ENCODE data around the gene PHKB. TPM values are rescaled to one million over a fixed set of nuclear protein-coding genes. Genes with fewer than 3 reads are reported as not detected.

The PHKB gene
- total and polyA plus RNA-seq, 2 of the 8 experiments (the other 6 are each of a cell fraction or from before 2014, with no cell fraction given): 18.6 to 38.3 TPM

DNA sequence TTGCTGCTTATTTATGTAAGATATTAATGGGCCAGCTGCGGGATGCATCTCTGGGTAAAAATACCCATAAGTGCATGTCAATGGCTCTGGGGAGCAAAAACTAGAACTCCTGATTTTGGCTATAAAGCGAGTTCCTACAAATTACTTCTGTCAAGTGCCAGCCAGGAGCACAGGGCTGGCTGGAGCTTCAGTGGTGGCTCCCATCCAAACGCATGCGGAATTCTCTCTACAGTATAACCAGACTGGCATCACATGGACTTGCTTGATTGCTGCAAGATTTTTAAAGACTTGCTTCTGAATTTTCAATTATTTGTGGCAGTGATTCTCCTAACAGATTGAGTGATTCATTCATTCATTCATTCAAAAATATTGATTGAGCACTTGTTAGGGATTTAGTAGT lies 260.9 kb downstream of the PHKB start:
- H2AK5ac ChIP-seq (ENCODE audit: low read depth, low read length): no peak overlapping the region
- H3K27ac ChIP-seq (ENCODE audit: low read depth, low read length): no peak overlapping the region
- no peaks in the 10 kb centered on the region for H3K27me3 ChIP-seq (replicated peaks in 1 of 4; ENCODE audit: control insufficient read depth in 3 of 4, extremely low read depth in 1 of 4, insufficient read depth in 3 of 4, low read length in 3 of 4)
- no peak overlapping the region for H3K4ac ChIP-seq (replicated peaks; ENCODE audit: insufficient read length, low read depth, low read length)
- DNase-seq (ENCODE audit: low read depth in 1 of 2, low spot score in 2 of 2) (no peak), FAIRE-seq (no peak)
- no peak overlapping the region for H3K4me2 ChIP-seq (ENCODE audit: insufficient read depth in 1 of 2, low read depth in 2 of 2, low read length in 2 of 2)
- H4K8ac ChIP-seq (ENCODE audit: extremely low read depth, insufficient read depth, low read length): no peak overlapping the region
- H3K4me3 ChIP-seq (ENCODE audit: extremely low read depth in 1 of 4, insufficient read depth in 2 of 4, low read depth in 3 of 4, low read length in 4 of 4): no peak overlapping the region
- H3K4me1 ChIP-seq (replicated peaks in 1 of 4; ENCODE audit: control insufficient read depth in 3 of 4, insufficient read depth in 4 of 4, low read length in 3 of 4): no peaks in the 10 kb centered on the region
- H2BK5ac ChIP-seq (ENCODE audit: low read depth, low read length): no peak overlapping the region
- no peaks in the 10 kb centered on the region for H3K23me2 ChIP-seq (ENCODE audit: low read depth, low read length)
- no peak overlapping the region for H2BK12ac ChIP-seq (ENCODE audit: low read depth, low read length)
- no peaks in the 10 kb centered on the region for H4K20me1 ChIP-seq (replicated peaks in 1 of 2; ENCODE audit: control insufficient read depth in 1 of 2, insufficient read depth in 2 of 2, low read length in 2 of 2)
- no peak overlapping the region for H2BK20ac ChIP-seq (ENCODE audit: low read length)
- H3K79me2 ChIP-seq (ENCODE audit: control insufficient read depth in 1 of 2, insufficient read depth in 2 of 2, low read length in 2 of 2): no peaks in the 10 kb centered on the region
- CTCF ChIA-PET (ENCODE audit: partially characterized antibody): interaction anchor here (1.0 to 1.5 kb wide), 2 partner anchors 443 to 580 kb away, joined by 3 to 6 read pairs; no protein-coding TSS in a partner anchor
- no peak overlapping the region for H4K5ac ChIP-seq (ENCODE audit: insufficient read length, low read depth, low read length)
- no peak overlapping the region for H3K56ac ChIP-seq (replicated peaks; ENCODE audit: insufficient read length, low read depth, low read length)
- H3K36me3 ChIP-seq (ENCODE audit: control insufficient read depth in 2 of 4, insufficient read depth in 4 of 4, low read length in 3 of 4): no peaks in the 10 kb centered on the region
- no peaks in the 10 kb centered on the region for H3K79me1 ChIP-seq (ENCODE audit: low read depth, low read length)
- no peak overlapping the region for H2AFZ ChIP-seq (ENCODE audit: low read length)
- H3K18ac ChIP-seq (ENCODE audit: extremely low read depth, low read length): no peak overlapping the region
- no peak overlapping the region for H3K14ac ChIP-seq (ENCODE audit: insufficient read length)
- no peak overlapping the region for H2BK120ac ChIP-seq (replicated peaks; ENCODE audit: low read depth, low read length)
- 95% methylated on average over 4 of the region's 4 CpGs; no CpG with 5 or more reads in 1 of the 2 experiments for WGBS, 2 experiments (ENCODE audit: extremely low coverage in 1 of 2, insufficient coverage in 1 of 2, insufficient read length in 1 of 2, insufficient replicate concordance in 2 of 2, low coverage in 1 of 2, low lambda C conversion rate in 2 of 2, missing lambda C conversion rate in 1 of 2)
- POLR2A ChIA-PET (ENCODE audit: partially characterized antibody): no interaction called here
- H2BK15ac ChIP-seq (ENCODE audit: low read length): no peak overlapping the region
- H4K91ac ChIP-seq (replicated peaks; ENCODE audit: insufficient read length, low read length): no peak overlapping the region
- no peaks in the 10 kb centered on the region for H3K9me3 ChIP-seq (ENCODE audit: insufficient read depth in 2 of 2, low read depth in 1 of 2, low read length in 1 of 2)
- no peak overlapping the region for H3K9ac ChIP-seq (replicated peaks in 1 of 4; ENCODE audit: extremely low read depth in 1 of 4, low read depth in 3 of 4, low read length in 3 of 4)
- no peak overlapping the region for H3K23ac ChIP-seq (ENCODE audit: insufficient read length)
- TF ChIP-seq POU5F1 (IDR thresholded peaks at IDR 0.05; ENCODE audit: low read depth, low read length) (no peak), BCL11A (IDR thresholded peaks at IDR 0.05; ENCODE audit: low read depth in 2 of 2, low read length in 2 of 2) (no peak), SIN3A (conservative IDR thresholded peaks at IDR 0.05 in 1 of 2, IDR thresholded peaks at IDR 0.05 in 1 of 2; ENCODE audit: low read depth in 1 of 2, low read length in 2 of 2) (no peak), CHD1 (IDR thresholded peaks at IDR 0.05; ENCODE audit: low read depth, low read length) (no peak), TEAD4 (IDR thresholded peaks at IDR 0.05; ENCODE audit: low read depth, low read length) (no peak), CHD2 (IDR thresholded peaks at IDR 0.05; ENCODE audit: low read length) (no peak), NRF1 (IDR thresholded peaks at IDR 0.05; ENCODE audit: low read depth, low read length) (no peak), KDM4A (IDR thresholded peaks at IDR 0.05; ENCODE audit: low read depth, low read length, severe bottlenecking) (no peak), GTF2F1 (IDR thresholded peaks at IDR 0.05; ENCODE audit: borderline replicate concordance, low read depth, low read length) (no peak), RAD21 (IDR thresholded peaks at IDR 0.05 in 1 of 2, conservative IDR thresholded peaks at IDR 0.05 in 1 of 2; ENCODE audit: low read depth in 2 of 2, low read length in 2 of 2) (no peak), RBBP5 (IDR thresholded peaks at IDR 0.05; ENCODE audit: borderline replicate concordance, low read depth, low read length) (no peak), SP1 (IDR thresholded peaks at IDR 0.05; ENCODE audit: low read depth, low read length) (no peak), FOSL1 (IDR thresholded peaks at IDR 0.05; ENCODE audit: insufficient read depth, low read depth, low read length) (no peak), TAF7 (optimal IDR thresholded peaks at IDR 0.05; ENCODE audit: borderline replicate concordance, low read depth, low read length) (no peak), CBX5 (IDR thresholded peaks at IDR 0.05; ENCODE audit: low read depth, low read length) (no peak)

Data from H1 (cell line).